ENCODE data around the gene DAPK1. TPM values are rescaled to one million over a fixed set of nuclear protein-coding genes. Genes with fewer than 3 reads are reported as not detected.

The DAPK1 gene
- total RNA-seq, 1 donor from 2014 or later = 35.1 TPM

DNA sequence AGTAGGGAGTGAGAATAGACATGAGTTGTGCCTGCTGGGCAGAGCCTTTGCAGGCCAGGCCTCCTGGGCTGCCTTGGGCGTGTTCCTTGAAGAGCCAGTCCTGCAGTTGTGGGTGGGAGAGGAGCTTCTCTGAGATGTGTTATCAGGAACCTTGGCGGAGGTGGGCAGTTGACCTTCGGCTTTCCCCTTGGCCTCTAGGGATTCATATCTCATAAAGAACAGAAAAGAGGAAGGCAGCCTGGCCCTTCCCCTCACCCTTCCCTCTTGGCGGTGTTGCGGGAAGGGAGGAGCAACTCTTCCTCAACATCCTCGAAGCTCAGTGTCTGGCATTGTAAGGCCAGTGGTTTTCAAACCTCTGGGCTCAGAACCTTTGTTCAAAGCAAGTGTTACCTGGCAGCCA lies 59.2 kb downstream of the DAPK1 start:
- no peaks in the 10 kb centered on the region for H3K79me2 ChIP-seq (ENCODE audit: insufficient read depth, low read length)
- H3K4me1 ChIP-seq (ENCODE audit: insufficient read depth, low read length) = peaks cover 5% of the 10 kb centered on the region
- no peak overlapping the region for H3K4me3 Mint-ChIP-seq (ENCODE audit: unreplicated experiment)
- H3K9me3 ChIP-seq (ENCODE audit: insufficient read depth, low read depth, low read length) = no peaks in the 10 kb centered on the region
- no peaks in the 10 kb centered on the region for H3K27me3 ChIP-seq (ENCODE audit: insufficient read depth, low read length)
- no peaks in the 10 kb centered on the region for H3K36me3 ChIP-seq (ENCODE audit: insufficient read depth, low read length)
- H3K27ac ChIP-seq (ENCODE audit: low read depth, low read length) = no peak overlapping the region
- H4K20me1 ChIP-seq (ENCODE audit: insufficient read depth, low read length) = no peaks in the 10 kb centered on the region
- TF ChIP-seq, protein P1, sequence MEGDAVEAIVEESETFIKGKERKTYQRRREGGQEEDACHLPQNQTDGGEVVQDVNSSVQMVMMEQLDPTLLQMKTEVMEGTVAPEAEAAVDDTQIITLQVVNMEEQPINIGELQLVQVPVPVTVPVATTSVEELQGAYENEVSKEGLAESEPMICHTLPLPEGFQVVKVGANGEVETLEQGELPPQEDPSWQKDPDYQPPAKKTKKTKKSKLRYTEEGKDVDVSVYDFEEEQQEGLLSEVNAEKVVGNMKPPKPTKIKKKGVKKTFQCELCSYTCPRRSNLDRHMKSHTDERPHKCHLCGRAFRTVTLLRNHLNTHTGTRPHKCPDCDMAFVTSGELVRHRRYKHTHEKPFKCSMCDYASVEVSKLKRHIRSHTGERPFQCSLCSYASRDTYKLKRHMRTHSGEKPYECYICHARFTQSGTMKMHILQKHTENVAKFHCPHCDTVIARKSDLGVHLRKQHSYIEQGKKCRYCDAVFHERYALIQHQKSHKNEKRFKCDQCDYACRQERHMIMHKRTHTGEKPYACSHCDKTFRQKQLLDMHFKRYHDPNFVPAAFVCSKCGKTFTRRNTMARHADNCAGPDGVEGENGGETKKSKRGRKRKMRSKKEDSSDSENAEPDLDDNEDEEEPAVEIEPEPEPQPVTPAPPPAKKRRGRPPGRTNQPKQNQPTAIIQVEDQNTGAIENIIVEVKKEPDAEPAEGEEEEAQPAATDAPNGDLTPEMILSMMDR (IDR thresholded peaks at IDR 0.05; ENCODE audit: insufficient read depth, low read depth, low read length) = no peak
- no peak for TF ChIP-seq EZH2 (IDR thresholded peaks at IDR 0.05; ENCODE audit: insufficient read depth, low read length)
- H3K9me3 Mint-ChIP-seq (ENCODE audit: unreplicated experiment) = no peaks in the 10 kb centered on the region
- FAIRE-seq (no peak), DNase-seq (ENCODE audit: low read depth) (no peak)
- H2AFZ ChIP-seq (ENCODE audit: low read depth, low read length) = no peak overlapping the region
- H3K27ac Mint-ChIP-seq (ENCODE audit: unreplicated experiment) = no peak overlapping the region
- no peaks in the 10 kb centered on the region for H3K4me1 Mint-ChIP-seq (ENCODE audit: low read depth, unreplicated experiment)
- no peaks in the 10 kb centered on the region for H3K27me3 Mint-ChIP-seq (ENCODE audit: low read depth, unreplicated experiment)
- H3K9ac ChIP-seq (ENCODE audit: low read length) = no peak overlapping the region
- H3K4me2 ChIP-seq (ENCODE audit: low read length) = no peak overlapping the region
- peaks cover 2% of the 10 kb centered on the region for H3K36me3 Mint-ChIP-seq (ENCODE audit: low read depth, unreplicated experiment)
- H3K4me3 ChIP-seq (ENCODE audit: insufficient read depth, low read depth, low read length) = no peak overlapping the region

- no peaks in the 10 kb centered on the region for H3K4me1 Mint-ChIP-seq (ENCODE audit: low read depth, unreplicated experiment)
- peaks cover 2% of the 10 kb centered on the region for H3K36me3 Mint-ChIP-seq (ENCODE audit: low read depth, unreplicated experiment)
- no peak overlapping the region for H2AFZ ChIP-seq (ENCODE audit: low read depth, low read length)
- no peak overlapping the region for H3K4me3 Mint-ChIP-seq (ENCODE audit: unreplicated experiment)
- H3K4me3 ChIP-seq (ENCODE audit: insufficient read depth, low read depth, low read length) = no peak overlapping the region
- H3K27me3 ChIP-seq (ENCODE audit: insufficient read depth, low read length) = no peaks in the 10 kb centered on the region
- no peaks in the 10 kb centered on the region for H3K79me2 ChIP-seq (ENCODE audit: insufficient read depth, low read length)
- no peaks in the 10 kb centered on the region for H4K20me1 ChIP-seq (ENCODE audit: insufficient read depth, low read length)
- no peaks in the 10 kb centered on the region for H3K36me3 ChIP-seq (ENCODE audit: insufficient read depth, low read length)
- FAIRE-seq (no peak), DNase-seq (ENCODE audit: low read depth) (peak; percentile 34)
- no peak overlapping the region for H3K27ac Mint-ChIP-seq (ENCODE audit: unreplicated experiment)
- H3K27me3 Mint-ChIP-seq (ENCODE audit: low read depth, unreplicated experiment) = no peaks in the 10 kb centered on the region
- peaks cover 5% of the 10 kb centered on the region for H3K4me1 ChIP-seq (ENCODE audit: insufficient read depth, low read length)
- no peaks in the 10 kb centered on the region for H3K9me3 ChIP-seq (ENCODE audit: insufficient read depth, low read depth, low read length)
- no peak overlapping the region for H3K9ac ChIP-seq (ENCODE audit: low read length)
- TF ChIP-seq, protein P1 (IDR thresholded peaks at IDR 0.05; ENCODE audit: insufficient read depth, low read depth, low read length) = no peak
- no peak for TF ChIP-seq EZH2 (IDR thresholded peaks at IDR 0.05; ENCODE audit: insufficient read depth, low read length)
- H3K27ac ChIP-seq (ENCODE audit: low read depth, low read length) = no peak overlapping the region
- H3K9me3 Mint-ChIP-seq (ENCODE audit: unreplicated experiment) = no peaks in the 10 kb centered on the region
- H3K4me2 ChIP-seq (ENCODE audit: low read length) = no peak overlapping the region
Measured at GRCh38 chr9:87557996-87558395, 60.3 kb downstream of the DAPK1 start.

- DNase-seq (ENCODE audit: low read depth) (no peak), FAIRE-seq (no peak)
- Mint-ChIP-seq H3K4me3 (ENCODE audit: unreplicated experiment) (no peak overlapping the region), H3K4me1 (ENCODE audit: low read depth, unreplicated experiment) (no peaks in the 10 kb centered on the region), H3K36me3 (ENCODE audit: low read depth, unreplicated experiment) (peaks cover 5% of the 10 kb centered on the region), H3K27me3 (ENCODE audit: low read depth, unreplicated experiment) (no peaks in the 10 kb centered on the region), H3K9me3 (ENCODE audit: unreplicated experiment) (no peaks in the 10 kb centered on the region), H3K27ac (ENCODE audit: unreplicated experiment) (no peak overlapping the region)
- TF ChIP-seq, protein P1 (IDR thresholded peaks at IDR 0.05; ENCODE audit: insufficient read depth, low read depth, low read length) = no peak
- no peak for TF ChIP-seq EZH2 (IDR thresholded peaks at IDR 0.05; ENCODE audit: insufficient read depth, low read length)
- no peaks in the 10 kb centered on the region for H3K9me3 ChIP-seq (ENCODE audit: insufficient read depth, low read depth, low read length)
- no peak overlapping the region for H3K9ac ChIP-seq (ENCODE audit: low read length)
- no peak overlapping the region for H3K4me3 ChIP-seq (ENCODE audit: insufficient read depth, low read depth, low read length)
- no peak overlapping the region for H3K4me2 ChIP-seq (ENCODE audit: low read length)
- H2AFZ ChIP-seq (ENCODE audit: low read depth, low read length) = no peak overlapping the region
- no peaks in the 10 kb centered on the region for H3K79me2 ChIP-seq (ENCODE audit: insufficient read depth, low read length)
- no peaks in the 10 kb centered on the region for H4K20me1 ChIP-seq (ENCODE audit: insufficient read depth, low read length)
- no peak overlapping the region for H3K27ac ChIP-seq (ENCODE audit: low read depth, low read length)
- peaks cover 5% of the 10 kb centered on the region for H3K4me1 ChIP-seq (ENCODE audit: insufficient read depth, low read length)
- H3K27me3 ChIP-seq (ENCODE audit: insufficient read depth, low read length) = no peaks in the 10 kb centered on the region
- no peaks in the 10 kb centered on the region for H3K36me3 ChIP-seq (ENCODE audit: insufficient read depth, low read length)
Measured at GRCh38 chr9:87558606-87559190, 61.0 kb downstream of the DAPK1 start.
